Keratinocyte (primary cell): ENCODE results near the gene ZNF454. TPM values are rescaled to one million over a fixed set of nuclear protein-coding genes. Genes with fewer than 3 reads are reported as not detected.

Experiments
- DNase-seq: peaks from one replicate; pipeline ENCODE4 v3.0.0-alpha.2; 2011; ENCODE audit warnings: low read depth, missing footprints, low spot score
- FAIRE-seq: peaks from 2 replicates; lab custom pipeline; 2011; peaks lifted over from hg19 to GRCh38; lab: Jason Lieb, UNC
- H2AFZ ChIP-seq: 2 replicates; pipeline ENCODE4 v1.6.0; 2012; ENCODE audit warnings: low read length, control low read depth, inconsistent platforms; ENCODE audit not compliant: control insufficient read depth
- H3K27ac ChIP-seq: 2 replicates; pipeline ENCODE4 v1.5.1; 2011; ENCODE audit warnings: low read length; ENCODE audit not compliant: control insufficient read depth, insufficient read depth
- H3K27me3 ChIP-seq: 3 replicates; pipeline ENCODE4 v1.6.0; 2011; ENCODE audit warnings: low read length; ENCODE audit not compliant: control insufficient read depth, insufficient read depth; ENCODE audit errors: extremely low read depth
- H3K36me3 ChIP-seq, 2 experiments: 2 replicates in 1 of 2; 3 replicates in 1 of 2; pipeline ENCODE4 v1.5.1; 2011; ENCODE audit warnings: low read length in 2 of 2, mild to moderate bottlenecking in 1 of 2; ENCODE audit not compliant: control insufficient read depth in 2 of 2, insufficient read depth in 2 of 2; ENCODE audit errors: extremely low read depth in 1 of 2
- H3K4me1 ChIP-seq: 3 replicates; pipeline ENCODE4 v1.5.1; 2011; ENCODE audit warnings: low read length; ENCODE audit not compliant: control insufficient read depth, insufficient read depth; ENCODE audit errors: extremely low read depth
- H3K4me2 ChIP-seq: 3 replicates; pipeline ENCODE4 v1.6.0; 2011; ENCODE audit warnings: low read depth, low read length; ENCODE audit not compliant: control insufficient read depth, insufficient read depth; ENCODE audit errors: extremely low read depth
- H3K4me3 ChIP-seq, 3 experiments: fragments of 200-600 bp in 1 of 3; sonication (generic) in 1 of 3; 2 replicates in 2 of 3; 3 replicates in 1 of 3; pipeline ENCODE4 v1.5.1; 2011 to 2016; ENCODE audit warnings: low read length in 3 of 3, mild to moderate bottlenecking in 3 of 3, control low read depth in 2 of 3, inconsistent platforms in 1 of 3, low read depth in 1 of 3, mixed read lengths in 1 of 3, mixed run types in 1 of 3, moderate library complexity in 1 of 3; ENCODE audit not compliant: control insufficient read depth in 2 of 3, insufficient read depth in 2 of 3; ENCODE audit errors: extremely low read depth in 1 of 3
- H3K79me2 ChIP-seq: 2 replicates; pipeline ENCODE4 v1.6.0; 2012; ENCODE audit warnings: low read length; ENCODE audit not compliant: control insufficient read depth, insufficient read depth
- H3K9ac ChIP-seq: 3 replicates; pipeline ENCODE4 v1.6.0; 2011; ENCODE audit warnings: low read length; ENCODE audit not compliant: control insufficient read depth, insufficient read depth; ENCODE audit errors: extremely low read depth
- H3K9me1 ChIP-seq: 3 replicates; pipeline ENCODE4 v1.6.0; 2011; ENCODE audit warnings: low read length; ENCODE audit not compliant: control insufficient read depth, insufficient read depth; ENCODE audit errors: extremely low read depth
- H3K9me3 ChIP-seq: 2 replicates; pipeline ENCODE4 v1.5.1; 2012; ENCODE audit warnings: low read depth, low read length; ENCODE audit not compliant: control insufficient read depth
- H4K20me1 ChIP-seq: 3 replicates; pipeline ENCODE4 v1.6.0; 2011; ENCODE audit warnings: low read length; ENCODE audit not compliant: control insufficient read depth, insufficient read depth; ENCODE audit errors: extremely low read depth
- EZH2 ChIP-seq: IDR thresholded peaks from one replicate; pipeline ENCODE4 v1.6.1; 2012; ENCODE audit warnings: inconsistent platforms, mild to moderate bottlenecking, low read length, moderate library complexity
- dilution Hi-C: fragments of 300-500 bp; cut with MboI; formaldehyde crosslinking; loops from one replicate; pipeline ENCODE4 v1.7.0; 2020; ENCODE audit warnings: low sequenced_read_pairs; ENCODE audit not compliant: extremely low pct_ligation_motif_present
- polyA plus RNA-seq, 5 experiments: library from polyadenylated mRNA; depleted of rRNA in 3 of 5; stranded (reverse) in 3 of 5; stranded (forward) in 1 of 5; unstranded in 1 of 5; fragments of >200 nt; gene quantifications; 1 replicate in 1 of 5; 2 replicates in 3 of 5; 3 replicates in 1 of 5; pipeline versions ENCODE4 v1.2.1 to v1.2.3, GENCODE V29; 2011 to 2012; ENCODE audit warnings: missing spikeins in 2 of 5, low read depth in 1 of 5, low replicate concordance in 1 of 5
- TF ChIP-seq, protein P1 (sequence below), 3 experiments: IDR thresholded peaks in 1 of 3; conservative IDR thresholded peaks in 1 of 3; optimal IDR thresholded peaks in 1 of 3; 2 replicates in 2 of 3; 3 replicates in 1 of 3; pipeline versions ENCODE3 to v1.5.1; 2011; ENCODE audit warnings: low read length in 3 of 3, mild to moderate bottlenecking in 3 of 3, moderate library complexity in 2 of 3, control low read depth in 1 of 3, inconsistent platforms in 1 of 3; ENCODE audit not compliant: insufficient read depth in 2 of 3; ENCODE audit errors: extremely low read depth in 1 of 3

Gene ZNF454
- polyA plus RNA-seq, 1 donor (not counting 4 experiments of a cell fraction or from before 2014, with no cell fraction given), result 0.08 TPM

DNA sequence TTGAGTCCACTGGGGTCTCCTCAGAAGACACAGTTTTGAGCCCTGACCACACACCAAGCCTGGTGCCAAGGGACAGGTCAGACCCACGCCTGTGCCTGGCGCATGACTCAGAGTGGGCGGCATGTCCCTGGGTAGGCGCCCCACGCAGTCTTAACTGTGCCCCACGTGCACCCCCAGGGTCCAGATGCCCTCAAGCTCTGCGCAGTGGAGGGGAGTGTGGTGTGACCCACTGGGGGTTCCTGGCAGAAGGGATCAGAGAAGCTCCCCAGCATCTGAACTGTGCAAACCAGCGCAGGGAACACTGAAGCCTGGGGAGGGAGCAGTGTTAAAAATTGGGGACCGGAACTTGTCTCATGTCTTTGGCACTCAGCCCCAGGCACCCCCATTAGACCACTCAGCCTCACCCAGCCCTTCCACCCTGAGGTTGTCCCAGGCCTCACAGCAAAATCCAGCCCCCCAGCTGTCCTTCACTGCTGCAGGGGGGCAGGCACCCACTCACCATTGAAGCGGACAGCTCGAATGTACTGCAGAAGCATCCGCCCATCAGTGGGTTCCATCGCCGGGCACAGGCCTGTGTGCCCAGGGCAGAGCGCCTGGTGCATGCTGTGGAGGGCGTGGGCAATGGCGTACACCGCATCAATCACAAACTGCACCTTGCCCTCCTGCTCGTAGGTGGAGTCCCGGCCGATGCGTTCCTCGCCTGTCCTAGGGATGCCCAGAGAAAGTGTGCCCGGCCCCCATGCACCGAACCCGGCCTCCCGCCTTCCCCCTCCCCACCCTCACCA is 47.6 kb downstream of the ZNF454 start:
- Histone ChIP-seq H3K4me2 (no peak overlapping the region), H3K36me3 (no peaks in the 10 kb centered on the region), H3K9ac (no peak overlapping the region), H3K4me3 (no peak overlapping the region), H3K4me1 (no peaks in the 10 kb centered on the region), H3K9me1 (no peaks in the 10 kb centered on the region), H3K27me3 (peaks cover 2% of the 10 kb centered on the region), H4K20me1 (no peaks in the 10 kb centered on the region), H3K27ac (no peak overlapping the region), H2AFZ (no peak overlapping the region), H3K9me3 (peaks cover 21% of the 10 kb centered on the region), H3K79me2 (no peaks in the 10 kb centered on the region)
- DNase-seq (no peak), FAIRE-seq (no peak)
- dilution Hi-C loops, result no loop called here
- TF ChIP-seq, protein P1, sequence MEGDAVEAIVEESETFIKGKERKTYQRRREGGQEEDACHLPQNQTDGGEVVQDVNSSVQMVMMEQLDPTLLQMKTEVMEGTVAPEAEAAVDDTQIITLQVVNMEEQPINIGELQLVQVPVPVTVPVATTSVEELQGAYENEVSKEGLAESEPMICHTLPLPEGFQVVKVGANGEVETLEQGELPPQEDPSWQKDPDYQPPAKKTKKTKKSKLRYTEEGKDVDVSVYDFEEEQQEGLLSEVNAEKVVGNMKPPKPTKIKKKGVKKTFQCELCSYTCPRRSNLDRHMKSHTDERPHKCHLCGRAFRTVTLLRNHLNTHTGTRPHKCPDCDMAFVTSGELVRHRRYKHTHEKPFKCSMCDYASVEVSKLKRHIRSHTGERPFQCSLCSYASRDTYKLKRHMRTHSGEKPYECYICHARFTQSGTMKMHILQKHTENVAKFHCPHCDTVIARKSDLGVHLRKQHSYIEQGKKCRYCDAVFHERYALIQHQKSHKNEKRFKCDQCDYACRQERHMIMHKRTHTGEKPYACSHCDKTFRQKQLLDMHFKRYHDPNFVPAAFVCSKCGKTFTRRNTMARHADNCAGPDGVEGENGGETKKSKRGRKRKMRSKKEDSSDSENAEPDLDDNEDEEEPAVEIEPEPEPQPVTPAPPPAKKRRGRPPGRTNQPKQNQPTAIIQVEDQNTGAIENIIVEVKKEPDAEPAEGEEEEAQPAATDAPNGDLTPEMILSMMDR (optimal IDR thresholded peaks at IDR 0.05 in 1 of 3, IDR thresholded peaks at IDR 0.05 in 1 of 3, conservative IDR thresholded peaks at IDR 0.05 in 1 of 3; ENCODE audit: extremely low read depth in 1 of 3, insufficient read depth in 2 of 3, low read length in 3 of 3), result no peak
- TF ChIP-seq EZH2, result no peak

DNA sequence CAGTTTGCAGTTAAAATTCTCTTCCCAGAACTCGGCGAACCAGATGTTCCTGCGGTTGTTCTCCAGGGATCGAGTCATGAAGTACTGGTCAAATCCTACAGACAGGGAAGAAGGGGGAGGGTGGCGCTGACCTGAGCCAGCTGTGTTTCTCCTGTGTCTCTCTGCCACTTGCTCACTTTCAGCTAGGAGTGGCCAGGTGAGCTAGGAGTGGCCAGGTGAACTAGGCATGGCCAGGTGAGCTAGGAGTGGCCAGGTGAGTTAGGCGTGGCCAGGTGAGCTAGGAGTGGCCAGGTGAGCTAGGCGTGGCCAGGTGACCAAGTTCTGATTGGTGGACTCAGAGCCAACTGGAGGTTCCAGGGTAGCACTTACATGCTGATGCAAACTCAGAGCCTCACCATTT is 48.3 kb downstream of the ZNF454 start:
- H2AFZ ChIP-seq, result no peak overlapping the region
- H3K4me3 ChIP-seq, result no peak overlapping the region
- no peaks in the 10 kb centered on the region for H3K79me2 ChIP-seq
- dilution Hi-C loops, result no loop called here
- no peaks in the 10 kb centered on the region for H3K4me1 ChIP-seq
- no peaks in the 10 kb centered on the region for H3K36me3 ChIP-seq
- FAIRE-seq (no peak), DNase-seq (no peak)
- no peaks in the 10 kb centered on the region for H3K9me1 ChIP-seq
- H3K27ac ChIP-seq, result no peak overlapping the region
- peaks cover 18% of the 10 kb centered on the region for H3K9me3 ChIP-seq
- no peaks in the 10 kb centered on the region for H4K20me1 ChIP-seq
- no peak for TF ChIP-seq EZH2
- TF ChIP-seq, protein P1 (optimal IDR thresholded peaks at IDR 0.05 in 1 of 3, IDR thresholded peaks at IDR 0.05 in 1 of 3, conservative IDR thresholded peaks at IDR 0.05 in 1 of 3; ENCODE audit: extremely low read depth in 1 of 3, insufficient read depth in 2 of 3, low read length in 3 of 3), result no peak
- peaks cover 9% of the 10 kb centered on the region for H3K27me3 ChIP-seq
- no peak overlapping the region for H3K4me2 ChIP-seq
- H3K9ac ChIP-seq, result no peak overlapping the region
